Activated CD4-positive, CD25-positive, alpha-beta regulatory T cell treated with anti-CD3 and anti-CD28 coated beads, Interleukin-2, amount 50 U/mL, for 16 hours (primary cell): ENCODE measurements around the gene IL1RAPL1.
"Not testable (repeated sequence)": the region's sequence is repeated elsewhere in the genome, so short reads cannot be mapped to it uniquely, and the experiment has no call there.

Experiments used
- DNase-seq: peaks from one replicate; pipeline ENCODE4 v3.0.0-alpha.2; 2020; ENCODE audit warnings: low read depth, low spot score

Gene IL1RAPL1

DNA sequence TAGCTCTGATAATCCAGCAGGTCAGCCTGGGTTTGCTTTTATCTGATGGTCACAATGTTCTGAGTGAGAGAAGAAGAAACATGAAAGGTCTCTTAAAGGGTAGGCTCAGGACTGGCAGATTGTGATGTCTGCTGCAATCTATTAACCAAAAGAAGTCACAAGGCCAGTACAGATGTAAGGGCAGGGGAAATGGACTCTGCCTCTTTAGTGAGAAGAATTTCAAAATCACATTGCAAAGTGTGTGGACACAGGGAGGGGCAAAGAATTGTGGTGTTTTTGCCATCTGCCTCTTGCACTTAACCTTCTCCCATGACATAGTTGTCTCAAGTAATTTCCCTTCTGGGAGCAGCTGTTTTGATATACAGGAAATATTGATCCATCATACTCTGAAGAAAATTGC lies 40.9 kb downstream of the IL1RAPL1 start:
- DNase-seq, result no peak

- DNase-seq, result no peak
These were observed 51.5 kb downstream of the IL1RAPL1 start for GRCh38 chrX:28638775-28639174.

- no peak for DNase-seq
These were observed 52.2 kb downstream of the IL1RAPL1 start for GRCh38 chrX:28639451-28639850.

- DNase-seq, result no peak
These were observed 62.3 kb downstream of the IL1RAPL1 start for GRCh38 chrX:28649541-28649940.

DNA sequence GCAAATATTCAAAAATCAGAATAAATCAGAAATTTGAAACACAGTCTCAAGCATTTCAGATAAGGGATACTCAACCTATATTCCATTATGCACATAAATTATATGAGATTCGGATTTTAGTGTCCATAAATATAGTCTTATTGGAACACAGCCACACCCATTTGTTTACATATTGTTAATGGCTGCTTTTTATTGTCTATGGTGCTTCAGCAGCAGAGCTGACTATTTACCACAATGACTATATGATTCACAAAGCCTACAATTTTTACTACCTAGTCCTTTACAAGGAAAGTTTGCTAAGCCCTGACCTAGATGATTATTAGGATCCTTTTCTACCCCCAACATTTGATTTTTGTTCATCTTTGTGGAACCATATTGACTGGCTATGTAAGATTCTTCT lies 63.9 kb downstream of the IL1RAPL1 start:
- DNase-seq, result no peak

- no peak for DNase-seq
These were observed 72.0 kb downstream of the IL1RAPL1 start for GRCh38 chrX:28659269-28659668.

GRCh38 chrX:28665778-28666177 lies 78.5 kb downstream of the IL1RAPL1 start:
- no peak for DNase-seq

- no peak for DNase-seq
These were observed 81.1 kb downstream of the IL1RAPL1 start for GRCh38 chrX:28668303-28668702.

GRCh38 chrX:28668957-28669356 lies 81.7 kb downstream of the IL1RAPL1 start:
- DNase-seq, result no peak

- DNase-seq, result no peak
These were observed 82.8 kb downstream of the IL1RAPL1 start for GRCh38 chrX:28670074-28670473.

DNA sequence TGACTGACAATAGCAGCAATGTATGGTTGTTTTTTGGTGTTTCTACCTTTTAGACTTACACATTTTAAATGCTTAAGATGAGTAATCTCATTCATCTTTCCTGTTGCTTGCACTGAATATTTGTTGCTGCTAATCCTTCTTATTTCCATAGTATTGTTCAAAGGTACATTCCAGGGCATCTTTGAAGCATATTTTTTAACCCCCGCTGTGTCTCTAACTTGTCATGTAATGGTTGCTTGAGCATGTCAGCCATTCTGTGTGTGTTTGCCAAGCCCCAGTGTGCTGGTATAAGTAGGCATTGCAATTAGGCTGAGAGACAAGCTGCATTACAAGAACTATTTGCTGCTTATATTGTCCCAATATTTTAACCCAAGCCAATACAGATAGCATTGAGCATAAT lies 87.9 kb downstream of the IL1RAPL1 start:
- DNase-seq, result no peak

- no peak for DNase-seq
These were observed 105.9 kb downstream of the IL1RAPL1 start for GRCh38 chrX:28693101-28693500.

- no peak for DNase-seq
These were observed 110.5 kb downstream of the IL1RAPL1 start for GRCh38 chrX:28697732-28698131.

GRCh38 chrX:28701222-28701621 lies 114.0 kb downstream of the IL1RAPL1 start:
- DNase-seq, result no peak

- DNase-seq, result no peak
These were observed 119.7 kb downstream of the IL1RAPL1 start for GRCh38 chrX:28706964-28707363.

- no peak for DNase-seq
These were observed 122.2 kb downstream of the IL1RAPL1 start for GRCh38 chrX:28709421-28709820.

DNA sequence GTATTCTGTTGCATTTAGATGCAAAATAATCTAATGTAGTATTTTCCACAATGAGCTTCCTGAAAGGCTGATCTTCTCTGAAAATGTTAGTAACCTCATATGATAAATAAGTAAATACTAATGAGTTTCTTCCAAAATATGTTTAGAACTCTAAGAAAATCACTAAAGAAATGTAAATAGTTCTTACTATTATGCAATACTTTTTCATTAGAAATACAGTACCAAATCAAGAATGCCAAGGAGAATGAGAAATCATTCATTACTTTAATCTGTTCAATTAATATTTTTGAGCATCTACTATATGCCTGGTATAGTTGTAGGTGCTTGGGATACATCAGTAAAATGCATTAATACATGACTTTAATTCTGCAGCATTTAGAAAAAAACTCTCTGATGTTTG lies 130.6 kb downstream of the IL1RAPL1 start:
- DNase-seq, result no peak

GRCh38 chrX:28718450-28718849 lies 131.2 kb downstream of the IL1RAPL1 start:
- no peak for DNase-seq

DNA sequence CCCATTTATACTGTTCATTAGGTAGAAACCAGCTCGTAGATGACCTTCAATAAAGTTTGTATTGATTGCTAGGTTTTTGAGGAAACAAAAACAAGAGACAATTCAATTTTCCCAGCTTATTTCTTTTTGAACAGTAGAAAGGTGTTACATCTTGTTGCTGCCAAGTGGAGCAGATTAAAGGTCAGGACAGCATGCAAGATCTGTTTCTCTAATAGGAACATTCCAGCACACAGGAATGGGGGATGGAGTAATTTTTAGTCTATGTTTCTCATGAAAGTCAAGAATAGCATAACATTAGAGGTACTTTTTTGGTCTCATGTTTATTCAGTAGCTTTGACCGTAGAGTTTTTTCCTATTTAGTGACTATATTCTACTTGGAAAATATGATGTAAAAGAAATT lies 132.4 kb downstream of the IL1RAPL1 start:
- no peak for DNase-seq

GRCh38 chrX:28752330-28752729 lies 165.1 kb downstream of the IL1RAPL1 start:
- no peak for DNase-seq

DNA sequence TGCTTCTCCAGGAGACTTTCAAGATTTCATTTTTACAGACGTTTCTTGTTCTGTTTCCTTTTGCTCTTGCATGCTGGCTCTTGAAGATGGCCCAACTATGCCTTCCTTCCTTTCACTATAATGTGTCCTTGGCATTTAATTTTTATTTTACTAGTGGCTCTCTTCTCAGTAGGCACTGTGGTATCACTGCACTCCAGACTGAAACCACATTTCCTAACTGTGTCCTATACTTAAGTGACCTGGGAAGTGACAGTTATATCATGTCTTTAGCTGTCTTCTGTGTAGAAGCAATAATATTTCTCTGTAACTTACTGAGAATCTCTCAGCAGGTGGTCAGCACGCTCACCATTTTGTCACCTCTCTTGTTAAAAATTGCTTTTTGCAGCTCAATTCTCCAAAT lies 168.9 kb downstream of the IL1RAPL1 start:
- no peak for DNase-seq

GRCh38 chrX:28756647-28757046 lies 169.4 kb downstream of the IL1RAPL1 start:
- DNase-seq, result no peak

- DNase-seq, result no peak
These were observed 170.0 kb downstream of the IL1RAPL1 start for GRCh38 chrX:28757290-28757689.

- not testable (repeated sequence) for DNase-seq
These were observed 179.3 kb downstream of the IL1RAPL1 start for GRCh38 chrX:28766561-28766960.

DNA sequence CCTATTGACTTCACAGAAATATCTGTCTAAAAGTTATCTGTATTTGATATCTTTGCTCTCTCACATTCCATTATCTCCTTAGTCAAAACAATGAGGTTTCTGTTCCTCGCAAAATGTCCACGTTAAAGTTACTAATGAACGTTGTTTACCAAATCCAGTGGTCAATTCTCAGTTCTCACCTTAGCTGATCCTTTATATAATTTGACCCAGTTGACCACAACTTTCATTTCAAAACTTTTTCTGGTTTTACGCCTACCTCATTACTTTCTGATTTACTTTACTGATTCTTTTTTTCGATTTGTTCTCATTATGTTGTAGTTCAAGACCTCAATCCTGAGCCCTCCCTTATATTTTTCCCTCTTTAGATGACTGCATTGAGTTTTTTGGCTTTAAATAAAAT lies 186.6 kb downstream of the IL1RAPL1 start:
- no peak for DNase-seq
